IMR-90 (cell line): ENCODE data around the gene NTMT1. TPM values are rescaled to one million over a fixed set of nuclear protein-coding genes. Genes with fewer than 3 reads are reported as not detected.

Experiments used
- ATAC-seq: fragments of 200-7000 bp; cut with Tn5 transposase; 2 replicates; pipeline ENCODE4 v1.9.1; 2020; ENCODE audit warnings: low read depth, mild to moderate bottlenecking, moderate library complexity
- BruUV-seq: library from RNA; stranded (reverse); fragments of 400-500 nt; replicated peaks from 2 replicates; lab custom pipeline; 2021; lab: Mats Ljungman, UMichigan
- CTCF ChIA-PET: fragments of 300-600 bp; formaldehyde crosslinking; extraction: SDS; loops from one replicate; lab custom pipeline; 2021; ENCODE audit warnings: antibody characterized with exemption; lab: Yijun Ruan, JAX
- POLR2A ChIA-PET: fragments of 300-600 bp; sonication (Branson Sonifier 250); formaldehyde crosslinking; loops from one replicate; lab custom pipeline; 2022; ENCODE audit warnings: antibody characterized with exemption; ENCODE audit not compliant: unreplicated experiment; lab: Charles Lee
- DNase-seq: peaks from one replicate; pipeline ENCODE4 v3.0.0; 2013
- H2AFZ ChIP-seq: replicated peaks from 2 replicates; pipeline ENCODE3; 2013; ENCODE audit warnings: low read length, mild to moderate bottlenecking; ENCODE audit not compliant: poor library complexity
- H2AK5ac ChIP-seq: 2 replicates; pipeline ENCODE4 v1.6.1; 2013; ENCODE audit warnings: low read depth, low read length, inconsistent platforms
- H2AK9ac ChIP-seq: replicated peaks from 2 replicates; pipeline ENCODE3; 2013; ENCODE audit warnings: mild to moderate bottlenecking, low read depth, low read length, moderate library complexity; ENCODE audit not compliant: poor library complexity
- H2BK120ac ChIP-seq: 2 replicates; pipeline ENCODE4 v1.6.1; 2013; ENCODE audit warnings: low read depth, low read length, inconsistent platforms
- H2BK15ac ChIP-seq: 3 replicates; pipeline ENCODE4 v1.6.1; 2013; ENCODE audit warnings: low read depth, low read length, inconsistent platforms
- H2BK20ac ChIP-seq: 2 replicates; pipeline ENCODE4 v1.6.1; 2013; ENCODE audit warnings: low read depth, mild to moderate bottlenecking, inconsistent platforms, low read length, moderate library complexity
- H2BK5ac ChIP-seq: 2 replicates; pipeline ENCODE4 v1.6.1; 2013; ENCODE audit warnings: mild to moderate bottlenecking, low read depth, low read length, inconsistent platforms; ENCODE audit not compliant: poor library complexity, severe bottlenecking
- H3K14ac ChIP-seq: replicated peaks from 2 replicates; pipeline ENCODE4 v1.6.1; 2013; ENCODE audit warnings: low read depth, low read length, inconsistent platforms
- H3K18ac ChIP-seq: 2 replicates; pipeline ENCODE4 v1.6.1; 2013; ENCODE audit warnings: low read depth, low read length, control low read depth
- H3K23ac ChIP-seq: 2 replicates; pipeline ENCODE4 v1.6.1; 2013; ENCODE audit warnings: low read depth, low read length, inconsistent platforms
- H3K27ac ChIP-seq: 2 replicates; pipeline ENCODE4 v1.5.1; 2013; ENCODE audit warnings: mild to moderate bottlenecking, control low read depth, low read length; ENCODE audit not compliant: insufficient read depth
- H3K27me3 ChIP-seq: 2 replicates; pipeline ENCODE4 v1.6.1; 2013; ENCODE audit warnings: low read length; ENCODE audit not compliant: control insufficient read depth, insufficient read depth
- H3K36me3 ChIP-seq: 2 replicates; pipeline ENCODE4 v1.6.1; 2013; ENCODE audit warnings: low read length, mixed read lengths; ENCODE audit not compliant: control insufficient read depth, insufficient read depth
- H3K4ac ChIP-seq: 2 replicates; pipeline ENCODE4 v1.6.1; 2013; ENCODE audit warnings: low read depth, low read length, inconsistent platforms
- H3K4me1 ChIP-seq: 2 replicates; pipeline ENCODE4 v1.6.1; 2013; ENCODE audit warnings: low read length, mixed read lengths; ENCODE audit not compliant: control insufficient read depth, insufficient read depth
- H3K4me2 ChIP-seq: 2 replicates; pipeline ENCODE4 v1.6.1; 2013; ENCODE audit warnings: low read depth, mild to moderate bottlenecking, control low read depth, low read length, moderate library complexity
- H3K4me3 ChIP-seq: 2 replicates; pipeline ENCODE4 v1.5.1; 2013; ENCODE audit warnings: low read depth, mild to moderate bottlenecking, control low read depth, low read length, moderate library complexity; ENCODE audit not compliant: insufficient read depth
- H3K56ac ChIP-seq: 2 replicates; pipeline ENCODE4 v1.6.1; 2013; ENCODE audit warnings: low read length, inconsistent platforms; ENCODE audit not compliant: insufficient read depth; ENCODE audit errors: extremely low read depth
- H3K79me1 ChIP-seq, 2 experiments: 2 replicates each; pipeline ENCODE4 v1.6.1; 2013; ENCODE audit warnings: low read length in 2 of 2, inconsistent platforms in 1 of 2, low read depth in 1 of 2
- H3K9ac ChIP-seq: 2 replicates; pipeline ENCODE4 v1.6.1; 2013; ENCODE audit warnings: low read depth, low read length, control low read depth
- H3K9me1 ChIP-seq: 2 replicates; pipeline ENCODE4 v1.6.1; 2013; ENCODE audit warnings: low read length, inconsistent platforms; ENCODE audit not compliant: insufficient read depth
- H3K9me3 ChIP-seq: 2 replicates; pipeline ENCODE4 v1.6.1; 2013; ENCODE audit warnings: low read length; ENCODE audit not compliant: control insufficient read depth, insufficient read depth
- H4K20me1 ChIP-seq: 2 replicates; pipeline ENCODE4 v1.6.1; 2013; ENCODE audit warnings: low read length, inconsistent platforms; ENCODE audit not compliant: insufficient read depth
- H4K5ac ChIP-seq: 2 replicates; pipeline ENCODE4 v1.6.1; 2013; ENCODE audit warnings: mild to moderate bottlenecking, low read depth, low read length, control low read depth
- H4K8ac ChIP-seq, 2 experiments: 2 replicates each; pipeline ENCODE4 v1.6.1; 2013; ENCODE audit warnings: low read depth in 2 of 2, low read length in 2 of 2, control low read depth in 1 of 2, inconsistent platforms in 1 of 2
- H4K91ac ChIP-seq: 2 replicates; pipeline ENCODE4 v1.6.1; 2013; ENCODE audit warnings: low read depth, low read length, inconsistent platforms; ENCODE audit not compliant: insufficient read depth
- CHD1 ChIP-seq: IDR thresholded peaks from 2 replicates; pipeline ENCODE4 v1.6.1; 2012; ENCODE audit warnings: low read depth, low read length, improper control_type of control experiment
- FOS ChIP-seq: fragments of 150-350 bp; IDR thresholded peaks from 2 replicates; pipeline ENCODE4 v1.6.1; 2016; ENCODE audit warnings: low read depth, low read length
- MAZ ChIP-seq: IDR thresholded peaks from 2 replicates; pipeline ENCODE4 v1.6.1; 2012; ENCODE audit warnings: low read depth, mild to moderate bottlenecking, low read length, improper control_type of control experiment, moderate library complexity, borderline replicate concordance
- MXI1 ChIP-seq: IDR thresholded peaks from 2 replicates; pipeline ENCODE4 v1.6.1; 2012; ENCODE audit warnings: low read depth, mild to moderate bottlenecking, low read length, moderate library complexity, borderline replicate concordance
- NFE2L2 ChIP-seq: fragments of 150-350 bp; IDR thresholded peaks from 2 replicates; pipeline ENCODE4 v1.6.1; 2016; ENCODE audit warnings: low read depth, mild to moderate bottlenecking, low read length
- POLR2A ChIP-seq: IDR thresholded peaks from 2 replicates; pipeline ENCODE4 v1.6.1; 2012; ENCODE audit warnings: mild to moderate bottlenecking, low read depth, low read length
- RCOR1 ChIP-seq: IDR thresholded peaks from 2 replicates; pipeline ENCODE4 v1.6.1; 2012; ENCODE audit warnings: mild to moderate bottlenecking, low read length, improper control_type of control experiment; ENCODE audit not compliant: insufficient replicate concordance
- RFX5 ChIP-seq: IDR thresholded peaks from 2 replicates; pipeline ENCODE4 v1.8.0; 2012; ENCODE audit warnings: low read depth, mild to moderate bottlenecking, low read length, moderate library complexity
- SMC3 ChIP-seq: fragments of 150-350 bp; IDR thresholded peaks from 2 replicates; pipeline ENCODE4 v1.6.1; 2016; ENCODE audit warnings: low read depth, mild to moderate bottlenecking, antibody characterized with exemption, low read length, moderate library complexity
- WGBS, 2 experiments: methylation state at CpG; one replicate each; pipeline versions ENCODE4 v1.1.5 to v1.1.7; 2013; ENCODE audit warnings: missing lambda C conversion rate in 2 of 2; ENCODE audit not compliant: insufficient read length in 1 of 2; ENCODE audit errors: extremely low coverage in 2 of 2; 5-methylcytosine and 5-hydroxymethylcytosine counted together
- dilution Hi-C: fragments of 300-500 bp; cut with HindIII; formaldehyde crosslinking; loops from one replicate; pipeline ENCODE4 v1.14.3; 2018; ENCODE audit warnings: low sequenced_read_pairs; ENCODE audit not compliant: unreplicated experiment
- in situ Hi-C: fragments of 300-500 bp; cut with MboI; formaldehyde crosslinking; loops from 3 replicates; pipeline ENCODE4 v1.14.3; 2019; ENCODE audit warnings: low sequenced_read_pairs, inconsistent platforms, mixed read lengths
- intact Hi-C: fragments of 100-400 bp; cut with micrococcal nuclease; formaldehyde crosslinking; loops from 2 replicates; pipeline ENCODE4 v1.10.0; 2022
- polyA plus RNA-seq, 3 experiments: library from polyadenylated mRNA; depleted of rRNA; stranded (reverse); fragments of >200 nt; gene quantifications; 2 replicates each; pipeline ENCODE4 v1.2.3, GENCODE V29; 2012; ENCODE audit warnings: low replicate concordance in 1 of 3
- total RNA-seq: library from RNA; depleted of rRNA; stranded (reverse); fragments of >200 nt; gene quantifications from 2 replicates; pipeline ENCODE4 v1.2.3, GENCODE V29; 2012
- TF ChIP-seq, protein P1 (sequence below): fragments of 150-350 bp; IDR thresholded peaks from 2 replicates; pipeline ENCODE4 v1.6.1; 2016; ENCODE audit warnings: low read depth, mild to moderate bottlenecking, low read length, moderate library complexity, borderline replicate concordance

The NTMT1 gene
- total and polyA plus RNA-seq, 2 of the 4 experiments (the other 2 are of a cell fraction): 68.1 to 88.1 TPM

DNA sequence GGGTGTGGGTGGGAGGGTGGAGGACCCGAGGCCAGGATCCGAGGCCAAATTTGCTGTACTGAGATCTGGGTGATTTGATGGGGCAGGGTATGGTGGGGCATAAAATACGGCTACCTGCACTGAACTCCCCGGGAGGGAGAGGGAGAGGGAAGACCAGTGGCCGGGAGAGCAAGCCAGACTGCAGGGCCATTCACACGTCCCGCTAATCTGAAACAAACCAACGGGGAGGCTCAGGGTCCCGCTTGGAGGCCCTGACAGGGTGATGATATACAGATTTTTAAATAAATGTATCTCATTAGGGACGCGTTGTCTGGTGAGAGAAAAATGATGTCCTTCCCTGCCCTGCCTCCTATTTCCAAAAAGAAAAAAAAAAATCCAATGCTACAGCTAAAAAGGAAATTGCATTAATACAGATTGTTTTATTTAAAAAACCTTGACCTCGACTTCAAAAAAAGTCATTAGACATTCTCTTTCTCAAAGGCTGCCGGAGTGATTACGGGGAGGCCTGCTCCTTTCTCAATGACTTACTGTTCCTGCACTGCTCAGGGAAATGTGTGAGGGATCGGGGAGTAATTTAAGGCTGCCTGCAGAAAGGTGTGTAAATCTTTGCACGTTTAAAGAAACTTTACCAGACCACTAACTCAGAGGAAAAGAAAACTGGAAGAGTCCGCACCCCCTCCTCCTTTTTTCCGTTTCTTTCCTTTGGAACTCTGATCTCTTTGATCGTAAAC, 28.0 kb downstream of the NTMT1 start:
- 60% methylated on average over 2 of the region's 19 CpGs; no CpG with 5 or more reads in 1 of the 2 experiments for WGBS, 2 experiments
- Histone ChIP-seq H4K8ac (no peak overlapping the region), H3K27me3 (no peaks in the 10 kb centered on the region), H3K4me3 (no peak overlapping the region), H3K79me1 (peaks cover 0 to 12% of the 10 kb centered on the region in 2 experiments; a peak in 1 of 4 replicates), H3K9me1 (peaks cover 7% of the 10 kb centered on the region; the same call in 1 of the 2 replicates), H2BK20ac (no peak overlapping the region), H2AFZ (no peak overlapping the region), H3K56ac (no peak overlapping the region), H3K9me3 (no peaks in the 10 kb centered on the region), H4K5ac (no peak overlapping the region), H3K4me1 (peaks cover 20% of the 10 kb centered on the region), H3K36me3 (no peaks in the 10 kb centered on the region), H3K23ac (no peak overlapping the region), H3K9ac (no peak overlapping the region; the same call in 1 of the 2 replicates), H3K4ac (peak overlapping the region; percentile 19; the same call in 1 of the 2 replicates), H2BK15ac (no peak overlapping the region), H4K20me1 (no peaks in the 10 kb centered on the region; the same call in 1 of the 2 replicates), H4K91ac (no peak overlapping the region), H2BK5ac (no peak overlapping the region), H2AK9ac (no peak overlapping the region), H2AK5ac (peak overlapping the region; percentile 12; the same call in 1 of the 2 replicates), H3K18ac (no peak overlapping the region; the same call in 1 of the 2 replicates), H3K14ac (no peak overlapping the region), H3K27ac (no peak overlapping the region), H3K4me2 (no peak overlapping the region), H2BK120ac (0 out of 2 replicates have a peak overlapping the region, but pooled peaks have one; percentile 29)
- ATAC-seq: no peak
- TF ChIP-seq, protein P1, sequence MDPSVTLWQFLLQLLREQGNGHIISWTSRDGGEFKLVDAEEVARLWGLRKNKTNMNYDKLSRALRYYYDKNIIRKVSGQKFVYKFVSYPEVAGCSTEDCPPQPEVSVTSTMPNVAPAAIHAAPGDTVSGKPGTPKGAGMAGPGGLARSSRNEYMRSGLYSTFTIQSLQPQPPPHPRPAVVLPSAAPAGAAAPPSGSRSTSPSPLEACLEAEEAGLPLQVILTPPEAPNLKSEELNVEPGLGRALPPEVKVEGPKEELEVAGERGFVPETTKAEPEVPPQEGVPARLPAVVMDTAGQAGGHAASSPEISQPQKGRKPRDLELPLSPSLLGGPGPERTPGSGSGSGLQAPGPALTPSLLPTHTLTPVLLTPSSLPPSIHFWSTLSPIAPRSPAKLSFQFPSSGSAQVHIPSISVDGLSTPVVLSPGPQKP: no peak
- TF ChIP-seq NFE2L2 (no peak), RCOR1 (no peak), POLR2A (no peak), CHD1 (no peak), RFX5 (no peak), MAZ (no peak), SMC3 (no peak), MXI1 (no peak), FOS (no peak)
- BruUV-seq: no TSS peak
- dilution Hi-C loops: no loop called here
- POLR2A ChIA-PET: no interaction called here
- intact Hi-C loops: no loop called here
- CTCF ChIA-PET: interaction anchor here (0.6 kb wide), 1 partner anchor 12 kb away, joined by 5 read pairs; no protein-coding TSS in a partner anchor
- DNase-seq: no peak
- in situ Hi-C loops: loop anchor here (5.0 kb wide), 1 partner anchor 128 kb away; no protein-coding TSS in a partner anchor
